Measurements from ENCODE around the gene MGAT4A.
"Not testable (repeated sequence)": the region's sequence is repeated elsewhere in the genome, so short reads cannot be mapped to it uniquely, and the experiment has no call there.

MGAT4A gene

DNA sequence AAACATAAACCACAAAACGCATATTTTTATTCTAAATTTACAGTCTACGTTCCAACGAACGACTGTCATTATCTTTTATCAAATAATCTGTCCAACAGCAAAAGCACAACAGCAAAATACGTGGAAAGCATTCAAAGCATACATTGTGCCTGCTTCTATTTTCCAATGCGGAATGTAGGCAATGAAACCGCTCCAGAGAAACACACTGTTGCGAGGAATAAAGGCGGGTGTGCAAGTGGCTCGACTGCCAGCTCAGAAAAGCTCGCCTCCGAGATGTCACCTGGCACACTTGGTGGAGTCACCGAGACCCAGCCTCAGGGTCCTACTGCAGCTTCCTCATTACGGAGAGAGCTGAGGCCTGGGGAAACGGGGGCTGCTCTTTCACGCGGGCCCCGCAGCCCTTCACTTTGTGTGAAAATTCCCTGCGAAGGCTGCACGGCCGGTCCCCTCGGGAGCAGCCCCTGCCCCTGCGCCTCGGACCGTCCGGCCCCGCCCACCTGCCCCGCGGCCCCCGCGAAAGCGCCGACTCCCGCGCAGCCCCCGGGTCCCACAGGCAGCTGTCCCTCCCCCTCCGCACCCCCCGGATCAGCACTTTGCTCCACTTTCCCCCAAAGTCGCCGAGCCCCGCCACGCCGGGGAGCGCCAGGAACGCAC lies 752 bp downstream of the MGAT4A start:
- no peak for DNase-seq (ENCODE audit: low read depth)

DNA sequence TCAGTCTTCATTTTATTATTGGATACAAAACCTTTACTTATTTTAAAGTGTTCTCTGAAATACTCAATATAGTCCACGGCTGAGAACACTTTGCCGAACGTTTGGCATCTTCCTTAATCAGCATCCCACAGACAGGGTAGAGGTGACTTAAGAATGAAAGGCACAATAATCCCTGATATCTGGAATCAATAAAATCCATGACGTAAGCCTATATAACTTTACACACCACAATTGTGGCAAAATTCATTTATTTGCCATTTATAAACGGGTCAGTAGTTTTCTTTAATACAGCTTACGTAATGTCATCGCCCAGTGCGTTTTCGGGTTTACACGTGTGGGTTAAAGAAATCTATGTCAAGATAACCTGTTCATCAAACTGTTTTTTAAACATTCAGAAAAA lies 1.3 kb downstream of the MGAT4A start:
- no peak for DNase-seq (ENCODE audit: low read depth)

DNA sequence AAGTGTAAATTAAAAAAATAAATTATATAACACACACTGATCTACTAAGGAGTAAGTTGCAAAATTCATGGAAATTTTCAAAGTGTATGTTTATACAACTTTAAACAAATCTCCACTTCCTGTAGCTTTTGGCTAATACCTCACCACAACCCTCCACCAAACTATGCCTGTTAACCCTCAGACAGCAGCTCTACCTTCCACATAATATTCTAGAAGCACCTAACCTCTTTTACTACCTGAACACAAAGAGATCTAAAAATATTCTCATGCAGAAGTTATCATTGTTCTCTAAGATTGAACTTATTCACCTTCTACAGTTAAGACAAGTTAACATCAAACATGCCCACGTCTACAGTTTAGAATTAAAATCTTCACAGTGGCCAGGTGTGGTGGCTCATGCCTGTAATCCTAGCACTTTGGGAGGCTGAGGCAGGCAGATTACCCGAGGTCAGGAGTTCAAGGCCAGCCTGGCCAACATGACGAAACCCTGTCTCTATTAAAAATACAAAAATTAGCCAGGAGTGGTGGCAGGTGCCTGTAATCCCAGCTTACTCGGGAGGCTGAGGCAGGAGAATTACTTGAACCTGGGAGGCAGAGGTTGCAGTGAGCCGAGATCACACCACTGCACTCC lies 2.7 kb downstream of the MGAT4A start:
- not testable (repeated sequence) for DNase-seq (ENCODE audit: low read depth)

DNA sequence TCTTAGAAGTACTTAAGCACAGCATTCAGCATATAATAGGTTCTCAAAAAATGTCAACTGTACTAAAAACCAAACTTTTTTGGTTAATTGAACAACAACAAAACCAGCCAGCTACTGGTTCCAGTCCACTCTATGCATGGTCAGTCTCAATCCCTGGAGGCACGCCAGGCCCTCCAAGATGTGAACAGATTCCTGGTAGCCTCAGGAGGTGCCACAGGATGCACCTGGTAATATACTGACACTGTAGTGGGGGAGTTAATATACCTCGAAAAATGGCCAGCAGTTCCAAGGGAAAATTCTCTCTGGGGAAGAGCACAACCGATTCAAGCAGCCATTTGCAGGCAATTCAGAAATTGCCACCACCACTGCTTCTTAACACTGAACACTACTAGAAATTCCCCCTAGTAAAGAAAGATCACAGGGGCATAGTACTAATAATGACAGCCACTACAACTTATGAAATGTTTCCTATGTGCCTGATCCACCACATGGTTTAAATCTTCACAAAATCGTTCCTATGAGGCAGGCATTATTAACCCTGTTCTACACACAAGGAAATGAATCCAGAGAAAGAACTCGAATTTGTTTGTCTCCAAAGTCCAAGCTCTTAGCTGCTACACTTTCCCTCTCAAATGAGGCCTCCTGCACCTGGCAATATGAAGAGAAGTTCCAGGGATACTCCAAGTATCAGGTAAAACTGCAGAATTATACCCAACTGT lies 3.4 kb downstream of the MGAT4A start:
- no peak for DNase-seq (ENCODE audit: low read depth)

DNA sequence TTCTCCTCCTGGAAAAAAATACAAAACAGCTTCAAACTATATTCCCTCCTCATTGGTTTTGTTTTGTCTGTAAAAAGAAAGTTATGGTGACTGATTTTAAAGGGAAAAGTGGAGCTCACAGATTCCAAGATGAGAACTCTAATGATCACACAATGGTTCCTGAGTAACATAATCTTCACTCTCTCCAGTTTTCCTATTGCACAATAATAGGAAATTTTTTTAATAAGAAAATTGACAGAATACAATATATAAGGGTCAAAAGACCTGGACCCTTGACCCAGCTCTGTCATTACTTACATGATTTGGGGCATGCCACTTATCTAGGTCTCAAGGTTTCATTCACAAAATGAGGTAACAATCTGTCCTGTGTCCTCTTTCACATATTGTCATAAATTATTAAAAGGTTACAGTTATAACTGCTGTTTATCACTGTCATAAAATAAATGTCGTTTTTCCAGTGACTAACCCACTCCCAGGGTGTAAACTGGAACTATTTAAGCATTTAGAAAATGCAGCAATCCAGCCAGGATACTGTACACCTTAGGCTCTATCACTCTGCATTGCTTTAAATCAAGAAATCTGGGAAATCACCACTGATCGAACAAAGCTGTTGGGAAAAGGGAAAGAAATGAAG lies 4.1 kb downstream of the MGAT4A start:
- no peak for DNase-seq (ENCODE audit: low read depth)

DNA sequence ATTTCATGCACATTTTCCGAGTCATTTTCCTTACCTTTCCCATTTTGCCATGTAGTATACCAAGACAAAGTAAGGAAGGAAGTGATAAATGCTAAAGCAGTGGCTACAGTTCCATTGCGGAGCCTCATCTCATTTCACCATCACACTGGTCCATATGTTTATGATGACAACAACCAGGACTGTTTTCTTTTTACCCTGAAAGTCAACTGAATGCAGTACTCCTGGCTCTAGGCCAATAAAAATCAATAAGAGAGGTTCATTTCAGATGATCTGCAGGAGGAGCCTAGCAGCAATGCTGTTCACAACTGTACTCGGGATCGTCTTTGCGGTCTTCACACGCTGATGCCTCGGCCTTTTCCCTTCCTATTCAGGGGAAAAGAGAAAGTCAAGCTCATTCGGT lies 4.7 kb downstream of the MGAT4A start:
- no peak for DNase-seq (ENCODE audit: low read depth)

DNA sequence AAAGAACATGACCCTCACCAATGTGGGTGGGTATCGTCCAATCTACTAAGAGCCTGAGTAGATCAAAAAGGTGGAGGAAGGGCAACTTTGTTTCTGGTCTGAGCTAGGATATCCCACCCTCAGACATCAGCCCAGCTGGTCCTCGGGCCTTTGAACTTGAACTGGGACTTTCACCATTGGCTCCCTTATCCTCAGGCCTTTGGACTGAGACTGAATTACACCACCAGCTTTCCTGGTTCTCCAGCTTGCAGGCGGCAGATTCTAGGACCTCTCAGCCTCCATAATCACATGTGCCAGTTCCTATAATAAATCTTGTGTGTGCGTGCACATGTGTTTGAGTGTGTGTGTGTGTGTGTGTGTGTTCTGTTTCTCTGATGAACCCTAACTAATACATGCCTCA lies 10.6 kb downstream of the MGAT4A start:
- DNase-seq (ENCODE audit: low read depth): no peak

DNA sequence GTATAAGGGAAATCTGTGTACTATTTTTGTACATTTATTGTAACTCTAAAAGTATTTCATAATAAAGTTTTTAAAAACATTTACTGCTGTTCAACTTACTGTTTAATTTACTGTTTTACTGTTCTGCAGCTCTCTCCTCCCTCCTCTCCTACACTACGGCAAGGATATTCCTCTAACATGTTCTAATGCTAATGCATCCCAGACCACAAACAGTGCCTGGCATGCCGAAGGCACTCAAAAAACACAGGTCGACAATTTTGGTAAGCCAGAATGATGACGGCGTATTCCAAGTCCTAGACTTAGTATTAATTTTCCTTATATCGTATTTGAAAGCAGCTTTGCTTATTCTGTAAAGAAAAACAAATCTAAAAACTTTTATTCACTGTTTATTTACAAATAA lies 13.3 kb downstream of the MGAT4A start:
- no peak for DNase-seq (ENCODE audit: low read depth)

DNA sequence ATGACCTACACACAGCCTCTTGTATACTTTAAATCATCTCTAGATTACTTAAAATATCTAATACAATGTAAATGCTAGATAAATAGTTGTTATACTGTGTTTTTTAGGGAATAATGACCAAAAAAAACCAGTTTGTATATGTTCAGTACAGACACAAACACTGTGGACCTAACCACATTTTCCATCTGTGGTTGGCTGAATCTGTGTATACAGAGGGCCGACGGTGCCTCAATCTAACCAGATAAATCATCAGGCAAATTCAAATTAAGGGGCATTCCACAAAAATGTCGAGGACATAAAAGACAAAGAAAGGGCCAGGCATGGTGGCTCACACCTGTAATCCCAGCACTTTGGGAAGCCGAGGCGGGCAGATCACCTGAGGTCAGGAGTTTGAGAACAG lies 14.1 kb downstream of the MGAT4A start:
- DNase-seq (ENCODE audit: low read depth): no peak

DNA sequence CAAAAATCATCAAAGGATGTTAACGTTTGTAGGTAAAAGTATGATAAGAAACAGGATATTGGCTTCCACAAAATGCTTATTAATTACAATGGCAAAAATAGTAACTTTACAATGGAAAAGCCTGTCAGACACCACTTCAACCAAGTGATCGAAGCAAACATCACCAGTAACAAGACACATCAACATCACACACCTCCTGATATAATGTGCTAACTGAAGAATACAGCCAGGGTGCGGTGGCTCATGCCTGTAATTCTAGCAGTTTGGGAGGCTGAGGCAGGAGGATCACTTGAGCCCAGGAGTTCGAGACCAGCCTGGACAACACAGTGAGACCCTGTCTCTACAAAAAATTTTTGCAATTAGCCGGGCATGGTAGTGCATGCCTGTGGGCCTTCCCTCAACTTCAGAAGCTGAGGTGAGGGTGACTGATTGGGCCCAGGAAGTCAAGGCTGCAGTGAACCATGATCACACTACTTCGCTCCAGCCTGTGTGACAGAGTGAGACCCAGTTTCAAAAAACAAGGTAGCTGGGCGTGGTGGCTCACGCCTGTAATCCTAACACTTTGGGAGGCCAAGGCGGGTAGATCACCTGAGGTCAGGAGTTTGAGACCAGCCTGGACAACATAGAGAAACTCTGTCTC lies 15.0 kb downstream of the MGAT4A start:
- DNase-seq (ENCODE audit: low read depth): no peak

DNA sequence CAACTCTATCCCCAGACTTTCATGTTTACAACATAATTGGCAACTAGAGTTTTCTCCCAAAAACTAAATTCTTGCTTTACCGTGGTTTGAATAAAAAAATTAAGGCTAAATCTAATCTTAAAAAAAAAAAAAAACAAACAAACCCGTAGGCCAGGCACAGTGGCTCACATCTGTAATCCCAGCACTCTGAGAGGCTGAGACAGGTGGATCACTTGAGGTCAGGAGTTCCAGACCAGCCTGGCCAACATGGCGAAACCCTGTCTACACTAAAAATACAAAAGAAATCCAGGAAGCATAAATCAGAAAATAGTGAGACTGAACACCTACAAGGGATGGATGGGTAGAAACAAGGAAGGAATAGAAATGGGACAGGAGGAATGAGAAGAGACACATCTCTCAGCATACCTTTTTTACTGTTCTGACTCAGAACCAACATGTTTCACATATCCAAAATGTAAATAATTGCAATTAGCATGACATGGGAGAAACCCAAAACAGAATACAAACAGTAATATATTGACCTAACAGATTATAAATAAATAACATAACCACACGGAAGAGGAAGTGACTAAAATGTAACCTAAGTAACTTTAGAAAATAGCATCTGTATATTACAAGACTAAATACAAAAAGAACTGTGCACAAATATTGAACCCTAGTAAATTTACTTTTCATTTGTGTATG lies 17.5 kb downstream of the MGAT4A start:
- no peak for DNase-seq (ENCODE audit: low read depth)

DNA sequence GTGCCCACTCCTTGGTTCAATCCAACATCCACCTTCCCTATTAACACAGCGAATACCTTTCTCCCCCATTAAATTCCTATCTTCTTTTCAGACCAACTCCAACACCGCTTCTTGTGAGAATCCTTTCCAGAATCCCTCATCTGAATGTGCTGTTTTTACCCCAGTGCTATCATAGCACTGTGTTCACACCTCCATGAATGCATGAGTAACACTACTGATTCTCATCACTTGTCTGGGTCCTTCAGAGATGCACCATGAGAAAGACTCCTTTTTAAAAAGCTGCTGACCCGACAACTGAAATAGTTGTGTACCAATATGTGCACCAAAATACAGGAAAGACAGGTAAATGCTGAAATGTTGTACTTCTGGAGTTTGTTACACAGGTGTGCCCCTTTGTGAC lies 18.8 kb downstream of the MGAT4A start:
- DNase-seq (ENCODE audit: low read depth): no peak

DNA sequence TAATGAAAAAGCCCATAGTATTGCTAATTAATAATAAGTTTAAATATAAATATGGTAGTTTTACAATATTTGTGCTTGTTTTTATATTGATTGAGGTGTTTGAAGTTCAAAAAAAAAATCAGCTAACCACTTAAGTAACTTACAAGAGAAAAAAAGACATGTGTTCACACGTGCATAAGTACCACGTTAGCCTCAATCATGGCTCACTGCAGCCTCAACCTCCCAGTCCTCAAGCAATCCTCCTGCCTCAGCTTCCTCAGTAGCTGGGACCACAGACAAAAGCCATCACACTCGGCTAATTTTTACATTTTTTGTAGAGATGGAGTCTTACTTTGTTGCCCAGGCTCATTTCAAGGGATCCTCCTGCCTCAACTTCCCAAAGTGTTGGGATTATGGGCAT lies 19.4 kb downstream of the MGAT4A start:
- no peak for DNase-seq (ENCODE audit: low read depth)

DNA sequence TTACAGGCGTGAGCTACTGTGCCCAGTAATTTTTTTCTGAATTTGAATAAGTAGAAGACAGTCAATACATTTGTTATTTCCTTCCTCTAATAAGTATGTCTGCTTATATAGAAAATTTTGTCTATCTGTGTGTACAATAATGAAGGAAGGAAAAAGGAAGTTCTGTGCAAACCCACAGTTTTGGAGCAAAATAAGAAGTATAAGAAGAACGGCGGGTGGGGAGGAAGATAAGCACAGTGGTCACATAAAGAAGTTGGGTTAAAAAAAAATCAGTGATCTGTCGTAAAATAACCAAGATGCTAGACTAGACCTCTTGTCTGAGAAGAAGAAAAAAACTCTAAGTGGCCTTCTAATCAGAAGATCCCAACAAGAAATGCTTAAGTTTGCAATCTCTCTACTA lies 20.2 kb downstream of the MGAT4A start:
- no peak for DNase-seq (ENCODE audit: low read depth)

DNA sequence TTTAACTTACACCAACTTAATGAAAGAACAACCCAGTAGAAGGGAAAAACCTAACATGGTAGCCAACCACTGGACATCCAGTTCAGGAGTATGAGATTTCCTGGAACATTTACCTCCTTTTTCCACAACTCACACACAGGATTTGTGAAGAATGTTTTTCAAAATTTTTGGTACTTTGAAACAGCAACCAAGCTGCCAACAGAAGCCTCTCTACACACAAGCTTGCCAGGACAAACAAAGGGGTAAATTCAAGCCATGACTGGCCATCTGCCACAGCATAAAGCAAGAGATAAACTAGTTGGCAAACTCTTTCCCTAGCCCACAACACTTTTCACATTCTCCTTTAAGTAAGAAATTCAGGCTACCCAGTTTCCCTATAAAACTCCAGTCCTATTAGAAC lies 21.4 kb downstream of the MGAT4A start:
- DNase-seq (ENCODE audit: low read depth): no peak

DNA sequence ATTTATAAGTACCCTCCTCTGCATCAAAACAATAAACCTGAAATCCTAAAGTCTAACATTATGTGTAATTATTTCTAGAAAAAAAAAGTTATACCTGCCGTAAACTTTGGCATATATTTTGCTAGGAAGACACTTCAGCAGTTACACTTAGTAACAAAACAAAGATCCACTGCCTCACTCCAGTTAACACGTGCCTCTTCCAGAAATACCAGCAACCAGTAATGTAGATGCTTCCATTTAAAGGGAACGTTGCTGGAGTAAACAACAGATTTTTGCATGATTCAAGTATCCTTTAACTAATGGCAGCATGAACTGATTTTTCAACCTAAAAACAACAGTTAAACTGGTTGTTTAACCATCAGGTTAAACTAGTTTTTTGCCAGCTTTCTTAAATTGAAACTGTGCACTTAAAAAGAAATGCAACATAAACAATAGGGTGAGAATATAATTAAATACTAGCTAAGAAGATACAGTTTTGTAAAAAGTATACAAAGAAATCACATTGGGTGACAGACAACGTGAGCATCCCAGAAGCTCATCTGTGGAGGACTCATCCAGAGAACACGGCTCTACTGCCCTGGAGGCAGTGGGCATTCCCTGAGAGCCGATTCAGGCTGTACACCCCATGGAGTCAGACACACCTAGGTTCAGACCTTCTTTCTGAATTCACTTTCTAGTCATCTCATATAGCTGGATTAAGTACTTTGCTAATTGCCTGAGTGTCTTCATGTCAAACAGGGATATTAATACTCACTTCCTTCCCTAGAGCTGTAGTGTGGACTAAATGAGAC lies 22.3 kb downstream of the MGAT4A start:
- DNase-seq (ENCODE audit: low read depth): no peak

DNA sequence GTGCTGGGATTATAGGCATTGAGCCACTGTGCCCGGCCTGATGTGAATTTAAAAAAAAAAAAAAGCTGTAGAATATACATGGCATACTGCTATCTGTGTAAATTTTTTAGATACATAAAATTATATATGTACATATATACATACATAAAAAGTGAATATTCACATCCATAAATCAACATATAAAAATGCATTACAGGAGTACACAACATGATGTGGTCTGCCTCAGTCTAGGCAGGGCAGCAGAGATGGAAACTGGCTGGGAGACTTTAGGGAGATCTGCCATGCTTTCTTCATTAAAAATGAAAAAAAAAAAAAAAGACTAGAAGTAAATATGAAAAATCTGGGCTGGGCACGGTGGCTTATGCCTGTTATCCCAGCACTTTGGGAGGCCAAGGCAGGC lies 24.3 kb downstream of the MGAT4A start:
- no peak for DNase-seq (ENCODE audit: low read depth)

DNA sequence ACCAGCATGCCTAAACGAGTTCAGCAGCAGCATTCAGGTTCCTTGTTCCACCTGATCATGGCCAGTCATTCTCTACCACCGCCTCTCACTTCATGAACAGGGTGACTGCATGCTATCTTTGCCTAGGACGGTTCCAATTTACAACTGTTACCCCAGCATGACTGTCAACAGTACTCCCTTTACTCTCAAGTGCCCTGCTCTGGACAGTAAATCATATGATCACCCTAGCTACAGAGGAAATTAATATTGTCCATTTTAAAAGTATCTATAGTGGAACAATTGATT lies 25.7 kb downstream of the MGAT4A start:
- DNase-seq (ENCODE audit: low read depth): no peak

DNA sequence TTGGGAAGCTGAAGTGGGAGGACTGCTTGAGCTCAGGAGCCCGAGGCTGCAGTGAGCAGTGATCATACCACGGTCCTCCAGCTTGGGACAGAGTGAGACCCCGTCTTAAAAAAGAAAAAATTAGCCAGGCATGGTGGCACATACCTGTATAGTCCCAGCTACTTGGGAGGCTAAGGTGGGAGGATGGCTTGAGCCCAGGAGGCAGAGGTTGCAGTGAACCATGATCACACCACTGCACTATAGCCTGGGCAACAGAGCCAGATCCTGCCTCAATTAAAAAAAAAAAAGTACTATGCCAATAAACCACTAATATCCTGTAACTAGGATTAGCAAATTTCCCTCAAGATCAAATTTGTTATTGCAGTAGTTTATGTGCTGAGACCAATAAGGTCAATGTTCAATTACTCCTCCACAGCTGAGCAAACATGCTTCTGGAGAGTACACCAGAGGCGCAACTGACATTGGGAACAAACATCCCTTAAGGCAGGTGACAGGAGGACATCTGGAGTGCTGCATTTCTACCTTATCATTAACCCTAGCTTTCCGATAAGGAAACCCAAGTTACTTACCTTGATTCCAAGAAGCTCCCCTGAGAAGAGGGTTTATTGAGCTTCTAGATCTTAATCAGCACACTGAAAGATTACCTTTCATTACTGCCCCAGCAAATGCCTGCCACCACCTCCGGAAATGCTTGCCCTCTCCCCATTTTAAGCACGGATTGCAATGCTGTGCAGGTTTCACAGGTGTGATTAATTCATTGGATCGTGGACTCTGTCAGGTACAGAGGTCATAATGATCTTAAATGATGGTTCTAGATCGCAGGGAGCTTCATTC lies 26.2 kb downstream of the MGAT4A start:
- no peak for DNase-seq (ENCODE audit: low read depth)

DNA sequence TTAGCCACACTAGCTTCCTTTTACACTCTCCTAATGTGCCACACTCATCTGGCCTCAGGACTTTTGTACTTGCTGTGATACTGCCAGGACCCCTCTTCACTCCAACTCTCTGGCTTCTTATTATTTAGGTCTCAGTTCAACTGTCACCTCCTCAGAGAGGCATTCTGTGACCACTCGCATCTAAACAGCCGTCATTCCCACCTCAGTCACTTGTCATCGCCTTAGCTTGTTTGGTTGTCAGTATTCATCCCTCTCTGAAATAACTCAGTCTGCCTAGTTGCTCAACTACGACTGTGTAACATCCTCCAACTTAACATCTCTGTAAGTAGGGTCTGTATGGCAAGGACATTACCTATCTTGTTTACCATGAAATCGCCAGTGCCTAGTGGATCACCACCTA lies 27.2 kb downstream of the MGAT4A start:
- no peak for DNase-seq (ENCODE audit: low read depth)

Measured in stromal cell of bone marrow (primary cell).